ENCODE results near the gene MEI1.

GRCh38 chr22:41681616-41682015 is 17.7 kb upstream of the MEI1 start:
- no peak for TF ChIP-seq CTCF (IDR thresholded peaks at IDR 0.05)
- TF ChIP-seq POLR2A (IDR thresholded peaks at IDR 0.05) = no peak
- no peak for TF ChIP-seq POLR2AphosphoS5 (IDR thresholded peaks at IDR 0.05)
- TF ChIP-seq EP300 (IDR thresholded peaks at IDR 0.05) = no peak

All from upper lobe of left lung (tissue), 4 donors.